Daoy (cell line): ENCODE measurements around the gene RAMAC. TPM values are rescaled to one million over a fixed set of nuclear protein-coding genes. Genes with fewer than 3 reads are reported as not detected.
"Not testable (repeated sequence)": the region's sequence is repeated elsewhere in the genome, so short reads cannot be mapped to it uniquely, and the experiment has no call there.

Source experiments
- DNase-seq: peaks from one replicate; pipeline ENCODE4 v3.0.0-alpha.2; 2015; ENCODE audit warnings: low read depth
- total RNA-seq: library from RNA; depleted of rRNA; stranded (reverse); fragments of >200 nt; shearing (Covaris generic); gene quantifications from 2 replicates; pipeline ENCODE4 v1.2.3, GENCODE V29; 2014

The RAMAC gene
- total RNA-seq, 1 experiment from 2014 or later, result 63.6 TPM

DNA sequence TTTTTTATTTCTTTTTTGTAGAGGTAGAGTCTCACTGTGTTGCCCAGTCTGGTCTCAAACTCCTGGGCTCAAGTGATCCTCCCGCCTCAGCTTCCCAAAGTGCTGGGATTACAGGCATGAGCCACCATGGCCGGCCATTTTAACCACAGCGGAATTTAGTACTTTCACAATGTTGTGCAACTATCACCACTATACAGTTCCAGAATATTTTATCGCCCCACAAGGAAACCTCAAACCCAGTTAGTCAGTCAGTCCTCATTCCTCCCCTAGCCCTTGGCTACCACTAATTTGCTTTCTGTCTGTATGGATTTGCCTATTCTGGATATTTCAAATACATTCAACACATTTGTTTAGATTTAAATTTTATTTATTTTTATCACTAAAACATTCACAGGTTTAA, 17.9 kb upstream of the RAMAC start:
- peak; percentile 53 for DNase-seq

DNA sequence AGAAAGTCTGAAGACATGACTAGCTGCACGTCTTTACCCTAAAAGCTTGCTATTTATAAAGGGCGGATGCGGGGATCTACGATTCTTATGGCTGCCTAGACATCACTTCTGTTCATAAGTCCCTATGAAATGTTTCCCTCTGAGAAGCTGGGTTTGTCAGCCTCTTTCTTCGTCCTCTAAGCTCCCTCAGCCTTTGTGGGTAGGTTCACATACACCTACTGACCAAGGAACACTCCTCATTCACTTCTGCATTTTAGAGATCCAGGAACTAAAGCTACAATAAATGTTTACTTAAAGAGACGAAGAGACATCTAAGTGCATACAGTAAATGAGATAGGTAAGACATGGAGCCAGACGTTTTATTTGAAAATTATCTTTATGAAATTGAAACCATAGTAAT, 16.7 kb upstream of the RAMAC start:
- DNase-seq, result no peak

DNA sequence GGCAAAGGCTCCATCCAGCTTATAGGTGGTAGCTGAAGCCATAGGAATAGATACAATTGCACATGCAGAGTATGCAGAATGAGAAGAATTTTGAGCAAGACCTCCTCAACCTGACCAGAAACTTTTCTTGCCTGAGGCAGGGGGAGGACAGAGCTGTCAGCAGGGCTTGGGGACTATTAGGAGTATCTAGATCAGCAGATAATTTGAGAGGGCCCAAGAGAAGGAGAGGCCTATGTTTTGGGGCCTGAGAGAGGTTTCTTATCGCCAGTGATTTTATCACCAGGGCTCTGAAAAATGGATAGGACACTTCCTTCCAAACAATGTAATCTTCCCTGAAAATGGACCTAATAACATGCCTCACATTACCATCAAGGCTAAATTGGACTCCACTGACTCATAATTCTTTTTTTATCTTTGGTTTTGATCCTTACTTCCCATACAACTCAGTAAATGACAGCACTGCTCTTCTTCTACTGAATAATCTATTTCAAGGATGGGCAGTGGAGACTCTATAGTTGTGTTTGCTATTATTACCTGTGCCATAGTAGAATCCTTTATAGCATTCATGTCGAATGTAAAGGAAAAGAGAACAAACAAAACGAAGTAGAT, 15.8 kb upstream of the RAMAC start:
- no peak for DNase-seq

DNA sequence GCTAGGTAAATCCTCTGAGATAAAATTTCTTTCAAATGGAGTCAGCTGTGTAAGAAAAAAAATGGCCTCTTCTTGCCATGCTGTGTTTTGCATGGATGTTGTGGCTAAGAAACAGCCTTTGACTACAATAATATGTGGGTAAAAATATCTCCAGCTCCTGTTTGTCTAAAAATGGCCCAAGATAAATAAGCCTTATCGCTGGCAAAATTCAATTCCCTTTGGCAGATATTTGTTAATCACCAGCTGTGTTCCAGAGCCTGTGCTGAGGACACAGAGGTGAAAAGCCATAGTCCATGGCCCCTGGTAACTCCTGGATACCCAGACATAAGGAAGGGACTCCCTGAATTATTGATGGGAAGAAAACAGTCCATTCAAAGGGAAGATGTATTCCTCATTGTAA, 15.3 kb upstream of the RAMAC start:
- no peak for DNase-seq

DNA sequence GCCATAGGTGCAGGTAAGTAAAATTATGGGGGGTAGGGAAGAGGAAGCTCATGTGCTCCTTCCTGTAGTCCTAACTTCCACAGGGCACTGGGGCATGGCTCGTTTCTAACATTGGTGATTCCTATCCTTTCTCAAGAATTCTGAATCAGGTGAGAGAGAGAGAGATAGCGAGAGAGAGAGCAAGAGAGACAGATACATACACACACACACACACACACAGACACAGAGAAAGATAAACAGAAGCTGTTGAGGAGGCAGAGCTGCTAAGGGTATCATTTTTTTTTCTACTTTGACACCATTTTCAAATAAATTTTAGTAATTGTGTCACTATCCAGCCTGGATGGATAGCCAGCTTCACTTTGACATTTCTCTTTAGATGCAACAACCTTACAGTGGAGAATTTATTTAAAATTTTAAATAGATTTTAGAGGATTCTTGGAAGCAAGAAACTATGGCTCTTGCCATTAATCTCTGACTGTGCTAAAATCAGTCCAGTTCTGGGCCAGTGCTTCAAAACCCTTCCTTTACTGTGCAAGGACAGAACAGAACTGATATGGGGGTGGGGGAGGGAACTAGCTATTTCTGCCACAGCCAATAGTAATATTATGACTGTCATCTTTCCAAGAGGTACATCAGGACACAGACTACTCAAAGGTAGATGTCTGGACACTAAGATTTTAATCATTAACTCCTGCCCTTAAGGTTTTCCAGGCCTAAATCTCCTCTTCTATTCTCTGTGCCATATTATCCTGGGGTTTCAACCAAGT, 14.6 kb upstream of the RAMAC start:
- DNase-seq, result no peak

DNA sequence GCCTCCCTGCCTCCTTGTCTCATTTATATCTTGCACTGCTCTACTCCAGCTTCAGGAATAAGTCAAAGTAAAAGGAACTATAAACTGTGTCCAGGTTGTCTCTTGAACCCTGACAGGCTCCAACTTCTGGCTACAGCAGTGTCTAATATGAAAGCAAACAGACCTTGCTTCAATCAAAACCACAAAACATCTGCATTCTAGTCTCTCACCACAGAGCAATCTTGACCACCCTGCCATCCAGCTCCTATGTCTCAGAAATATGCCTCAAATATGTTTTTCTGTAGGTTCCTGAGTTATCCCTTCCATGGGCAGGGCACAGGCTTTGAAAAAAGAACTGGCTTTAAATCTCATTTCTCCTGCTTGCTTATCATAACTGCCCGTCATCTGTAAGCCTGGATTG, 13.0 kb upstream of the RAMAC start:
- no peak for DNase-seq

DNA sequence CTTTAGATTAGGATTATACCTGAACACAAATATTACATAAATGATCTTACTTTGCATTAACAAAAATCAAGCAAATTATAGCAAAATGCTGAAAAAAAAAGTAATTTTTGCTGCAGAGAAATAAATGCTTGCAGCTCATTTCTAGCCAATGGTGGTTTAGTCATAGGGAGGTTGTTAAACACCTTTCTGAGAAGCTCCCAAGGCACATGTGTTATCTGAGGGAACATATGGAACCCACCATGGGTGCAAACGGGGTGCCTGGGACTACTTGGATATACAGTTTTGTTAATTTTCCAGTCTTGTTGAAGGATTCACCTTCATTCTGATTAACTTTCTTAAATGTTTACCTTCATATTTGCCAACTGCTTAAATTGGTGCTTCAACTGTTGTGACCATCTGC, 8.9 kb upstream of the RAMAC start:
- no peak for DNase-seq

DNA sequence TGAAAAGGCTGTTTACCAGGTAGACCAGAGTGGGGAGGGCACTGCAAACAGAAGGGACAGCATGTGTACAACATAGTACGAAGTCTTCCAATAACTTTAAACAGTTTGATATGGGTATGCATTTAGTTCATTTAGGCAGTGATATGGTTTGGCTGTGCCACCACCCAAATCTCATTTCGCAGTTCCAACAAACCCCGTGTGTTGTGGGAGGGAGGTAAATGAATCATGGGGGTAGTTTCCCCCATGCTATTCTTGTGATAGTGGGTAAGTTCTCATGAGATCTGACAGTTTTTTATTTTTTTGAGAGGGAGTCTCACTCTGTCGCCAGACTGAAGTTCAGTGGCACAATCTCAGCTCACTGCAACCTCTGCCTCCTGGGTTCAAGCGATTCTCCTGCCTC, 7.6 kb upstream of the RAMAC start:
- DNase-seq, result no peak

DNA sequence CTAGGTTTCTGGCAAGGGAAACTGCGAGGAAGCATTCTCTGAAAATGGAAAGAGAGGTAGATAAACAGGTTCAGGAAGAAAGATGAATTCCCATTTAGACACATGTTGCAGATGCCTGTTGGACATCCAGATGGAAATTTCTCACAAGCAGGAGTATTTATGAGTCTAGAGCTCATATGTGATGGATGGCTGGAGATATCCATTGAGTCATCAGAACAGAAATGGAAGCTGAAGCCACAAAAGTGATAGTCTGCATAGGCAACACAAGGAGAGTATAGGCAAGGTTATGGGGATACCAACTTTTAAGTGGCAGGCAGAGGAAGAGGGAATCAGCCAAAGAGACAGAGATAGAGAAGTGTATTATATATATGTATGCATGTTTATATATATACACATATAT, 6.3 kb upstream of the RAMAC start:
- no peak for DNase-seq

DNA sequence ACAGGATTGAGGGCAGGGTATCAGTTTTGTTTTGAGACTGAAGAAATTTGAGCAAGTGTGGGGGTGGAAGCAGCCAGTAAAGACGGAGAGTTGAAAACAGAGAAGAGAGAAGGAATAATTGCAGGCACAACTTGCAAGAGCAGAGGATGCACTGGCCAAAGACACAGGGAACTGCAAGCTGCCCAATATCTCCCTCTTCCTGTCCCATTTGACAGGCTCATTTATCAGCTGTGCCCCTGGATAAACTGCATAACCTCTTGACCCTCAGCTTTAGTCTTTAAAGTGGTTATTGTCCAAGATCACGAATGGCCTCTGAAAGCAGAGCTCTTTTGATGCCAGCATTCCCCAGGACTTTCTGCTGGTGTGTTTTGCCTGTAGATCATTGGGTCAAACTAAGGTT, 5.0 kb upstream of the RAMAC start:
- no peak for DNase-seq

DNA sequence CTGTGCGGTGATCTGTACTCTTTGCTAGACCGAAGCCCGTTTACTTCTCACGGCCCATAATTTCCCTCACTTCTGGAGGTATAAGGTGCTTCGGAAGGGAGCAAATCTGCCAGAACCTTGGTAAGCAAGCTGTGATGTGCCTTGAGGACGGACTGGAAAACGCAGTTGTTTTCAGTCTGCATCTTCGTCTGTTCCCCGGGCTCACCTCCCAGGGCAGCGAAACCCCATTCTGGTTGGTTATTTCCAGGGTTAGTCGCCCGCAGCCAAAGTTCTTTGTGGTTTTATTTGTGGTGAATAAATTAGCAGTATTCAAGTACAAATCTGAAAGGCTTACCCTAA, 401 bp downstream of the RAMAC start:
- no peak for DNase-seq

DNA sequence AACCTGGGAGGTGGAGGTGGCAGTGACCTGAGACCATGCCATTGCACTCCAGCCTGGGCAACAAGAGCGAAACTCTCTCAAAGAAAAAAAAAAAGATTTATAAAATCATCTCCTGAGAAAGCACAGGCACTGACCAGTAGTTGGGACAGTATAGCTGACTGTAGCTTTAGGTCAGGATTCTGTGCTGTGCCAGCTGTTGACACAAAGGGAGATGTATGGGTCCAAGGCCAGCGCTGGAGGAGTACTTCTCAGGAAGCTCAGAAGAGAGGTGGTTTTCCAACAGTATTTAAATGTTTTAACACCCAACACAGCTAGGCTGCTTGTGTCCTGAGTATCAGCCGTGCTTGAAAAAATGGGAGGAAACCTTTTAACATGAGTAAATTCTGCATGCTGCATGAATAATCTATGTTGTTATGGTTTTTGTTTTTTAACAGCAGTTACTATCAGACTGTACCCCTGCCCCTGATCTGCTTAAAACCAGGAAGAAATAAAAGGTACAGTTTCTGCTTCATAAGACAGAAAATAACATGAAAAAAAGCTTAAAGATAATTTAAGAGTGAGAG, 6.5 kb downstream of the RAMAC start:
- no peak for DNase-seq

DNA sequence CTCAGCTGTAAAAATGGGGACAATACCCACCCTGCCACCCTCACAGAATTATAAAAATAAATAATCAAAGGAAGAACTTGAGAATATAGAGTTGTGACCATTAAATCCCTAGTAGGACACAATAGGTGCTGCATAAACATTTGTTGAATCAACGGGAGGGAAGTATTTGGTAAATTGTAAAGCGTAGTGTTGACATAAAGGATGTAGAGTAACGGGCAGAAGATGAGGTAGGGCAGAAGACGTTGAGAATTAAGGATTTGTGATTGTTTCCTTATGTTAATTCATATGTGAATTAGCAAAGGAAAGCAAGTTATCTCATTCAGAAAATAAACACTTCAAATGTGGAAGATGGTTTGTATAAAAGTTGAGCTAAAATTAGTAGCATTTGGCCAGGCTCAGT, 7.1 kb downstream of the RAMAC start:
- no peak for DNase-seq

DNA sequence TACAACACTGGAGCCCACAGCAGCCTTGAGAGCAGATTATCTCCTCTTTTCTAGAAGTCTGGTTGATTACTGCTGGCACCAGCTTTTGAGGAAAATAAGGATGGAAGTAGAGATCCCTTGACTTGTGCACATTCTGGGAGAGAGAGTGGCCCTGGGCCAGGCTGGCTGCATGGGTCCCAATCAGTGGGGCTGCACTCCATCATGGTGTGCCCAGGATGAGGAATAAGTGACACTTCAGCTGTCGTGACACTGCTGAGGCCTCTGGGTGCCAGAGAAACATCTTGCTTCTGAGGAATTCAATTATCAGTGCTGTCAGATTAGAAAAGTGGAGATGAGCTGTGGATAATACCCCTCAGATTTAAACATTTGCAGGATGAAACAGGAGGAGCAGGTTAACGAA, 9.1 kb downstream of the RAMAC start:
- DNase-seq, result no peak

DNA sequence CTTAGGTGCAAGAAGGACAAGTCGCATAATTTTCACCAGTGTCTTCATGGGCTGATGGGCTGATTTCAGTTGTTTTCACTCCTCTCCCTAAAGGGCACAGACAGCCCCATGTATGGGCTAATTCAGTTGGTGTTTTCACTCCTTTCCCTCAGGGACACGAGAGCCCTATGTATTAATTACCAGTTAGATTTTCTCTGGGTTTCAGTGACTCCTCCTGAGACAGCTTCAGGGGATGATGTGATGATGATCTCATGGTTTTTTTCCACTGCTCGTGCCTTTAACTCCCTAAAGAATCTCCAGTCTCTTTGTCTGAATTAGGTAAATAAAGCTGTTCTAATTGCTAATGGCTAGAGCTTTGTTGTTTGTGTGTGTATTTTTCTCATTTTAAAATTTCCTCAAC, 9.9 kb downstream of the RAMAC start:
- no peak for DNase-seq

DNA sequence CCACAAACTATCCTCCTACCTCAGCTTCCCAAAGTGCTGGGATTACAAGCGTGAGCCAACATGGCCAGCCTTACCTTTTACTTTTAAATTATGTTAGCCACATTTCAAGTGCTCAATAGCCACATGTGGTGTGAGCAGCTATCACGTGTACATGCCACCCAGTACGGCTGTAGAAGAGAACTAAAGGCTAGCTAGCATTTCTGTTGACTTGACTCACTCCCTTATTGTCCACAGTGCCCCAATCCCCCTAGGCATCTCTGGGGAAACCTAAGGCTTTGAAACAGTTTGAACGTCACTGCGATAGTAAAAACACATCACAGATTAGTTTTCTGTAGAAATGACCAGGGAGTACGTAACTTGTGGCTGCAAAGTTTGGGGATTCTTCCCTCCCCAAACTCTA, 13.4 kb downstream of the RAMAC start:
- no peak for DNase-seq

DNA sequence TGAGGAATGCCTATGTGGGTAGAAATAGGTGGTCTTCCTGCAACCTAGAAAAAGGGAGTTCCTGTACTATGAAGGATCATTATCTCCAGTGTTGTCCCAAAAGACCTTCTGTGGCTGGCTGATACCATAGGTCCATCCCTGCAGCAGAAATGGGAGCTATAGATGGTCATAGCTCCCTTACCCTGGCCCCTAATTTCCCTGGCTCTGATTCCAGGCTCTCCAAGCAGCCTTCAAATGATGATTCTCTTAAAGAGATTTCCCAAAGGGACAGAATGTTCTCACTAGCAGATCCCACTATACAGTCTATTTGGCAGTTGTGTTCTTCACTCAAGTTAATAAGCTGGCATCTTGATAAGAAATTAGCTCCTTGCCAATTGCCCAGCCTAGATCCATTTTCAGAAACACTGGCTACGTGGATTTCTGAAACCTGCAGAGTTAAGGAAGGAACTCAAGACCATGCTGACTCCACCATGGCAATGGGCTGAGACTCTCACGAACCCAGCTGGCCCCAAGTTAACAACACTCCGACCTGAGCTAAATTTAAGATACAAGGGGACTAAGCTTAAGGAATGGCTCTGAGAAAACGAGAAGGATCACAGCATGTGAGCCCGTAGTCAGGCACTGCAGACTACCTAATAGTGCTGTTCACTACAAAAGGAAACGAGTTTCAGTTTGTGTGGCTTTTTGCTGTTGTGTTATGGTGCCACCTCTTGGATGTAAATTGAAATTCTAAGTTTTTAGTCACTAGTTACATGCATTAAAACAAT, 14.1 kb downstream of the RAMAC start:
- DNase-seq, result peak; percentile 51

DNA sequence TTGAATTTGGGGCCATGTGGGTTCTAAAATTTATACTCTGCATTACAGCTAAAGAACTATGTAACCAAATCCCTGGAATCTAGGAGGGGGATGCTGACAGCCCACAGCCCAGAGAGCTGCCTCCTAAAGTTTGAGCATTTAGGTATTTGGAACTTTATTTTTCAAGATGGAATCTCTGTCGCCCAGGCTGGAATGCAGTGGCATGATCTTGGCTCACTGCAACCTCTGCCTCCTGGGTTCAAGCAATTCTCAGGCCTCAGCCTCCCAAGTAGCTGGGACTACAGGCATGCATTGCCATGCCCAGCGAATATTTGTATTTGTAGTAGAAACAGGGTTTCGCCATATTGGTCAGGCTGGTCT, 14.6 kb downstream of the RAMAC start:
- DNase-seq, result not testable (repeated sequence)

DNA sequence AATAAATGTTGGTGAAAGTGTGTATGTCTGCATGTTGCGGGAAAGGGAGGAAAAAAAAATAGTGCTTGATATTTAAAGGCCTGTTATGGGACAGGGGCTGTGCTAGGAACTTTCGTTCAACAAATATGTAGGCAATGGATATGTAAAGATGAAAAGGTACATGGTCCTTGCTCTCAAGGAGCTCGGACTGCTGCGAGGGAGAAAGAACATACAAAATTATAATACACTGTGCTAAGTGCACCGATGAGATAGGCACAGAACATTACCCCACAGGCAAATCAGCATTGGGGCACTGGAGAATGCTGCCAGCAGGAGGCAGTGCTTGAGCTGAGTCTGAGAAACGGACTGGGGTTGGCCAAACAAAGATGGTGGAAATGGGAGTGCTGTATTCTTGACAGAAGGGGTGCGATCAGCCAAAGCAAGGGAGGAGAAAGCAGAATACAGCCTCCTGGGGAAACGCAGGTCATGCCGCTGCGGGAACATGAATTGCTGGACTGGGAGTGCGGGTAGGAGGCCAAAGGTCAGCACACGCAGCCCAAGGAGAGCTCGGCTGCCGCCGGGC, 24.8 kb downstream of the RAMAC start:
- peak; percentile 79 for DNase-seq

DNA sequence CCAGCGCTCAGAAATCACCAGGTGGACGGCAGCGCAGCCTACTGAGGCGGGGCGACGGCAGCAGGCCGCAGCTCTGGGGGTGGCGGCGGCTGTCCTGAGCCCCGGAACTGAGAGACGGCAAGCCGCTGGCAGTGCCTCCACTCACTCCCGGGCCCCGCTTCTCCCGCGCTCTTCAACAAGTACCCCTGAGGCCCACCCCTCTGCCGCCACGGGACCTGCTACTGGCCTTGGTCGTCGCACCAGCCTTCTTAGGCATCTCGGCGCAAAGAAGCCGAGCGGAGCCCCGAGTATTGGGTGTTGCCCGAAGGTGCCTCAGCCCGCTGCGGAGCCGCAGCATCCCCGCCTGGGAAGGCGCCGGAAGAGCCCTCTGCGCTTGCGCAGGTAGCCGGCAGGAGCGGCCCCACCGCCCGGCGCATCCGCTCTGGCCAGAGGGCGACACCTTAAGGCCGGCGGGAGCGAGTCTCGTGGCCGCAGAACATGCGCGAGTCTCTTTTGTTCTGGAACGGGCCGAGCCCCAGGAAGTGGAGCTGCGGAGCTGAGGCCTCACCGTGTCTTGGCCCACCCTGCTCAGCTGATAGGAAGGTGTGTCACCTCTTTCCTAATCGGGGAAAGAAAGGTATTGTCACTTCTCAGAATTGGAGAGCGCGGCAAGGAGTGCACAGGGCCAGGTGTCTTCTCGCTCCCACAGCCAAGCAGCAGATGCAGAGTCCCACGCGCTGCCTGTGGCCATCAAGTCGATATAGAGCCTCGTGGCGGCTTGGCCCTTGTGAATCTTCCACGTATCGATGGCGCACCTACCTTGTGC, 25.5 kb downstream of the RAMAC start, which contains the start of gene C15orf40:
Gene C15orf40, minus strand, starts transcription at position 369 of the 805 bp plus-strand sequence. Its CDS starts 32 bp downstream, at position 337.
- peak; percentile 94 for DNase-seq

DNA sequence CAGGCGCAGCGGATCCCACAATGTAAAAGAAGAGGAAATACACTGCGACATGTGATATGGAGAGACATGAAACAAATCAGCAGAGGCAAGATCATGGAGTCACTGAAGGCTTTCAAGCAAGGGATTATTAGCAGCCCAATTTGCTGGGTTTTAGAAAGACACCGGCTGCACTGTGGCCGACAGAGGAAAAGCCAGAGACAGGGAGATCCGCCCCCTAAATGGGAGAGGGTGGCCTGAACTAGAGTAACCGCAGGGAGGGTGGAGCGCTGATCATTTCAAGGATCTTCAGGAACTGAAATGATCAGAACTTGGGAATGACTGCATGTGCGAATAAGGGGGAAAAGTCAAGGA, 26.0 kb downstream of the RAMAC start:
- no peak for DNase-seq

DNA sequence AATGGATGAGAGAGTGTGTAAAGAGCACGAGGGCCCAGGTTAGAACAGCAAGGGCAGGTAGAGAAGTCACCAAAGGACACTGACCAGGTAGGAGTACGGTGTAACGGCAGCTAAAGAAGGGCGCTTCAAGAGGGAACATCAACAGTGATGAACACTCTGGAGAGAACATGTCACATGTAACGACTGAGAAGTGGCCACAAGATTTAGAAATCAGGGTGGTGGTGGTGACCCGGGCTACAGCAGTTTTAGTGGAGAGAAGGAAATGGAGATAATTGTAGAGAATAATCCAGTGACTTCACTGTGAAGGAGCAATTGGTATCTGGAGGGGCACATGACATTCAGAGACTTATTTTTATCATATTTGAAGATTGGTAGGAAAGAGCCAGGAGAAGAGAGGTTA, 26.6 kb downstream of the RAMAC start:
- no peak for DNase-seq
